ENCODE data around the gene ADARB1. TPM values are rescaled to one million over a fixed set of nuclear protein-coding genes. Genes with fewer than 3 reads are reported as not detected.

The ADARB1 gene
- total and polyA plus RNA-seq, 9 of the 15 experiments (the other 6 are each of a cell fraction or from before 2014, with no cell fraction given) = 6.7 to 16.0 (median 8.3) TPM

DNA sequence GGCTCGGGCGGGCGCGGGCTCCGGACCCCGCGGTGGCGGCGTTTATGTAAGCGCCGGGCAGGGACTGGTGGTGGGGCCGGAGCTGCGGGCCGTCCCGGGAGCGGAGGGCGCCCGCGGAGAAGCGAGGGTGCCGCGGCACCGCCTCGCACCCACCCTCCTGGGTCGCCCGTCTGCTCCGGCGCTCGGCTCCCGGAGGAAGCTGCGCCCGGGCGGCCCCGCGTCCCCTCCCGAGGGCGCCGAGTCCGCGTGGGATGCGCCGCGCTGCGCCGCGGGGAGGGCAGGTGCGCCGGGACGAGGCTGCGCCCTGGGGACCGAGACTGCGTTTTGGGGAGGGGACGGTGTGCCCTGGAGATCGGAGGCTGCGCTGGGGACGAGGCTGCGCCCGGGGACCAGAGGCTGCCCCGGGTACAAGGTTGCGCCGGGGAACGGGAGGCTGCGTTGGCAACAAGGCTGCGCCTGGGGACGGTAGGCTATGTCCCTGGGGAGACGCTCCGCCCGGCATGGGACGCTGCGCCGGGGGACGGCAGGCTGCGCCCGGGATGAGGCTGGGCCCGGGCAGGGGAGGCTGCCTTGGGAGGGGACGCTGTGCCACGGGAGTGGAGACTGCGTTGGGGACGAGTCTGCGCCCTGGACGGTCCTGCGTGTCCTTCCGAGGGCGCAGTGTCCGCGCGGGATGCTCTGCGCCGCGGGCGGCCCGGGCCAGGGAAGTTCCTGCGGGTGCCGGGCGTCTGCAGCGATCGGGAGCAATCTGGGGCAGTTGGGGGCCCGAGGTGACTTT, 627 bp downstream of the ADARB1 start (continued):
- TF ChIP-seq TAF1 (IDR thresholded peaks at IDR 0.05; ENCODE audit: control insufficient read depth, extremely low read depth, insufficient read depth, low read length, severe bottlenecking) = no peak
- TF ChIP-seq GATAD2A (IDR thresholded peaks at IDR 0.05) = peak; percentile 49
- TF ChIP-seq KDM5B (IDR thresholded peaks at IDR 0.05; ENCODE audit: insufficient replicate concordance, low read depth, low read length) = peak; percentile 97
- TF ChIP-seq, protein P1, sequence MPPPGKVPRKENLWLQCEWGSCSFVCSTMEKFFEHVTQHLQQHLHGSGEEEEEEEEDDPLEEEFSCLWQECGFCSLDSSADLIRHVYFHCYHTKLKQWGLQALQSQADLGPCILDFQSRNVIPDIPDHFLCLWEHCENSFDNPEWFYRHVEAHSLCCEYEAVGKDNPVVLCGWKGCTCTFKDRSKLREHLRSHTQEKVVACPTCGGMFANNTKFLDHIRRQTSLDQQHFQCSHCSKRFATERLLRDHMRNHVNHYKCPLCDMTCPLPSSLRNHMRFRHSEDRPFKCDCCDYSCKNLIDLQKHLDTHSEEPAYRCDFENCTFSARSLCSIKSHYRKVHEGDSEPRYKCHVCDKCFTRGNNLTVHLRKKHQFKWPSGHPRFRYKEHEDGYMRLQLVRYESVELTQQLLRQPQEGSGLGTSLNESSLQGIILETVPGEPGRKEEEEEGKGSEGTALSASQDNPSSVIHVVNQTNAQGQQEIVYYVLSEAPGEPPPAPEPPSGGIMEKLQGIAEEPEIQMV (tag; conservative IDR thresholded peaks at IDR 0.05; ENCODE audit: low read depth) = no peak
- TF ChIP-seq TCF7 (IDR thresholded peaks at IDR 0.05; ENCODE audit: borderline replicate concordance) = no peak
- TF ChIP-seq HNRNPL (IDR thresholded peaks at IDR 0.05; ENCODE audit: low read depth, low read length) = peak; percentile 100
- TF ChIP-seq, protein P2, sequence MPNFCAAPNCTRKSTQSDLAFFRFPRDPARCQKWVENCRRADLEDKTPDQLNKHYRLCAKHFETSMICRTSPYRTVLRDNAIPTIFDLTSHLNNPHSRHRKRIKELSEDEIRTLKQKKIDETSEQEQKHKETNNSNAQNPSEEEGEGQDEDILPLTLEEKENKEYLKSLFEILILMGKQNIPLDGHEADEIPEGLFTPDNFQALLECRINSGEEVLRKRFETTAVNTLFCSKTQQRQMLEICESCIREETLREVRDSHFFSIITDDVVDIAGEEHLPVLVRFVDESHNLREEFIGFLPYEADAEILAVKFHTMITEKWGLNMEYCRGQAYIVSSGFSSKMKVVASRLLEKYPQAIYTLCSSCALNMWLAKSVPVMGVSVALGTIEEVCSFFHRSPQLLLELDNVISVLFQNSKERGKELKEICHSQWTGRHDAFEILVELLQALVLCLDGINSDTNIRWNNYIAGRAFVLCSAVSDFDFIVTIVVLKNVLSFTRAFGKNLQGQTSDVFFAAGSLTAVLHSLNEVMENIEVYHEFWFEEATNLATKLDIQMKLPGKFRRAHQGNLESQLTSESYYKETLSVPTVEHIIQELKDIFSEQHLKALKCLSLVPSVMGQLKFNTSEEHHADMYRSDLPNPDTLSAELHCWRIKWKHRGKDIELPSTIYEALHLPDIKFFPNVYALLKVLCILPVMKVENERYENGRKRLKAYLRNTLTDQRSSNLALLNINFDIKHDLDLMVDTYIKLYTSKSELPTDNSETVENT (CRISPR knock-in tag; IDR thresholded peaks at IDR 0.05) = 0 out of 2 replicates have a peak, but pooled peaks have one; percentile 19
- TF ChIP-seq MED1 (CRISPR knock-in tag; IDR thresholded peaks at IDR 0.05; ENCODE audit: borderline replicate concordance) = no peak
- TF ChIP-seq, protein P3, sequence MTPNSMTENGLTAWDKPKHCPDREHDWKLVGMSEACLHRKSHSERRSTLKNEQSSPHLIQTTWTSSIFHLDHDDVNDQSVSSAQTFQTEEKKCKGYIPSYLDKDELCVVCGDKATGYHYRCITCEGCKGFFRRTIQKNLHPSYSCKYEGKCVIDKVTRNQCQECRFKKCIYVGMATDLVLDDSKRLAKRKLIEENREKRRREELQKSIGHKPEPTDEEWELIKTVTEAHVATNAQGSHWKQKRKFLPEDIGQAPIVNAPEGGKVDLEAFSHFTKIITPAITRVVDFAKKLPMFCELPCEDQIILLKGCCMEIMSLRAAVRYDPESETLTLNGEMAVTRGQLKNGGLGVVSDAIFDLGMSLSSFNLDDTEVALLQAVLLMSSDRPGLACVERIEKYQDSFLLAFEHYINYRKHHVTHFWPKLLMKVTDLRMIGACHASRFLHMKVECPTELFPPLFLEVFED (CRISPR knock-in tag; conservative IDR thresholded peaks at IDR 0.05) = no peak
- TF ChIP-seq ZNF224 (CRISPR knock-in tag; IDR thresholded peaks at IDR 0.05) = no peak
- TF ChIP-seq TEAD2 (tag; IDR thresholded peaks at IDR 0.05) = no peak
- no peak for TF ChIP-seq RBBP5 (IDR thresholded peaks at IDR 0.05; ENCODE audit: borderline replicate concordance, insufficient read depth, low read length, poor library complexity, severe bottlenecking)
- no peak for TF ChIP-seq NFIX (CRISPR knock-in tag; IDR thresholded peaks at IDR 0.05; ENCODE audit: low read depth)
- TF ChIP-seq HNRNPLL (IDR thresholded peaks at IDR 0.05; ENCODE audit: low read depth, low read length, poor library complexity, severe bottlenecking) = peak; percentile 67
- TF ChIP-seq U2AF2 (optimal IDR thresholded peaks at IDR 0.05; ENCODE audit: low read depth, low read length) = no peak
- no peak for TF ChIP-seq ARHGAP35 (IDR thresholded peaks at IDR 0.05; ENCODE audit: partially characterized antibody)
- 0 out of 2 replicates have a peak, but pooled peaks have one; percentile 39 for TF ChIP-seq KLF1 (tag; IDR thresholded peaks at IDR 0.05)
- TF ChIP-seq, protein P4, sequence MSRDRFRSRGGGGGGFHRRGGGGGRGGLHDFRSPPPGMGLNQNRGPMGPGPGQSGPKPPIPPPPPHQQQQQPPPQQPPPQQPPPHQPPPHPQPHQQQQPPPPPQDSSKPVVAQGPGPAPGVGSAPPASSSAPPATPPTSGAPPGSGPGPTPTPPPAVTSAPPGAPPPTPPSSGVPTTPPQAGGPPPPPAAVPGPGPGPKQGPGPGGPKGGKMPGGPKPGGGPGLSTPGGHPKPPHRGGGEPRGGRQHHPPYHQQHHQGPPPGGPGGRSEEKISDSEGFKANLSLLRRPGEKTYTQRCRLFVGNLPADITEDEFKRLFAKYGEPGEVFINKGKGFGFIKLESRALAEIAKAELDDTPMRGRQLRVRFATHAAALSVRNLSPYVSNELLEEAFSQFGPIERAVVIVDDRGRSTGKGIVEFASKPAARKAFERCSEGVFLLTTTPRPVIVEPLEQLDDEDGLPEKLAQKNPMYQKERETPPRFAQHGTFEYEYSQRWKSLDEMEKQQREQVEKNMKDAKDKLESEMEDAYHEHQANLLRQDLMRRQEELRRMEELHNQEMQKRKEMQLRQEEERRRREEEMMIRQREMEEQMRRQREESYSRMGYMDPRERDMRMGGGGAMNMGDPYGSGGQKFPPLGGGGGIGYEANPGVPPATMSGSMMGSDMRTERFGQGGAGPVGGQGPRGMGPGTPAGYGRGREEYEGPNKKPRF (IDR thresholded peaks at IDR 0.05; ENCODE audit: low read depth, low read length) = peak; percentile 98
- no peak; the same call in 1 of the 2 replicates for TF ChIP-seq EP300 (IDR thresholded peaks at IDR 0.05; ENCODE audit: low read length)
- TF ChIP-seq SNRNP70 (optimal IDR thresholded peaks at IDR 0.05; ENCODE audit: low read depth, low read length) = peak; percentile 42

Measured in K562 (cell line).